Esophagus mucosa (tissue), 1 donor: Measurements from ENCODE around the gene SFSWAP. TPM values are rescaled to one million over a fixed set of nuclear protein-coding genes. Genes with fewer than 3 reads are reported as not detected.
"Not testable (repeated sequence)": the region's sequence is repeated elsewhere in the genome, so short reads cannot be mapped to it uniquely, and the experiment has no call there.

Experiments used
- ATAC-seq: fragments of 200-7000 bp; cut with Tn5 transposase; one replicate; pipeline ENCODE4 v1.9.1; 2020
- total RNA-seq: library from RNA; stranded (reverse); gene quantifications from one replicate; pipeline ENCODE4 v1.2.4, GENCODE V29; 2023
- donor health status: DM: yes; HTN: yes; CAD: no.

SFSWAP gene
- total RNA-seq, 1 donor from 2014 or later: 20.8 TPM

DNA sequence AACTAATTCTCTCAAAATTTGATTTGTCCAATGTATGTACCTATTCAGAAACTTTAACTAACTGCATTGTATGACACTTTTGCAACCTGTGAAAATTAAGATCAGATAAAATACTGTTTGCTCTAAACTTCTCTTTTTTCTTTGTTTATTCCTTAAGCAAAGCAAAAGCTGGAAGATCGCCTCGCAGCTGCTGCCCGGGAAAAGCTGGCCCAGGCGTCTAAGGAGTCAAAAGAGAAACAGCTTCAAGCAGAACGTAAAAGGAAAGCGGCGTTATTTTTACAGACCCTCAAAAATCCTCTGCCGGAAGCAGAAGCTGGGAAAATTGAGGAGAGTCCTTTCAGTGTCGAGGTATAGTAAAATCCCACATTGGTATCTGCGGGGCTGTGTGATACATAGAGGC lies 55.1 kb downstream of the SFSWAP start:
- ATAC-seq: no peak

GRCh38 chr12:131766382-131767107 lies 55.7 kb downstream of the SFSWAP start:
- no peak for ATAC-seq

GRCh38 chr12:131770120-131770519 lies 59.2 kb downstream of the SFSWAP start:
- ATAC-seq: no peak

GRCh38 chr12:131771965-131772364 lies 61.1 kb downstream of the SFSWAP start:
- ATAC-seq: no peak

GRCh38 chr12:131773582-131774221 lies 62.8 kb downstream of the SFSWAP start:
- peak; percentile 49 for ATAC-seq

DNA sequence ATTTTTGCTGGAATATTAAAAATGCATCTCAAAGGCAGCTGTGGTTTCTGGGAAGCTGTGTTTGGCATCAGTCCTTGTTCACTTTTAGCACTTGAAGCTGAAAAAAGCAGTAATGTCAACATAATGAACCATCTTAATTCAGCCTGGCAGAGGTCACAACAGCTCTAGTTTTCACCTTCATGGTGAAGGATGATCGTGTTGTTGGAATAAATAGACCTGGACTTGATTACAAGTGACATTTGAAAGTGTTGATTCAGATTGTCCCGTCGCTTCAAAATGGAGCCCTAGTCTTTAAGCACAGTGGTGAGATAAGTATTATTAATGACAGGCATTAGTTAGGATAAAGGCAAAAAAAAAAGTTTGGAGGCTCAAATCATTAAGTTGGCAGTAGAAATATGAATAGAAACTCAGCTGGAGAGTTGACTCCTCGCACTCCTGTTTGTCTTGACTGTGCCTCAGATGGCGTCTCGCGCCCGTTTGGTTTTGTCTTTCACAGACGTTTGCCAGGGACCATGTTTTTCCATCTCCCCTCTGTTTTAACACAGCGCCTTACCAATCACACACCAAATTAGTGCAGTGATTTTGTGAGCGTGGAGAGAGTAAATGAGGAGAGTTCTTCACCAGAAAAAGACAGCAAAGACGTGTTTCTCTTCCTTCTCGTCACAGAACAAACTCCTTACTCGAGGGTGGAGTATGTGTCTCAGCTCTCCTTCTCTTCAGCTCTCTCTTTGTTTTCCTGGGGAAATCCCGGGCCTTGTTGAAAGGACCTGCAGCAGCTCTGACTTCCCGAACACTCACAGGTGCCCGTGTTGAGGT lies 63.9 kb downstream of the SFSWAP start:
- ATAC-seq: peak; percentile 68

DNA sequence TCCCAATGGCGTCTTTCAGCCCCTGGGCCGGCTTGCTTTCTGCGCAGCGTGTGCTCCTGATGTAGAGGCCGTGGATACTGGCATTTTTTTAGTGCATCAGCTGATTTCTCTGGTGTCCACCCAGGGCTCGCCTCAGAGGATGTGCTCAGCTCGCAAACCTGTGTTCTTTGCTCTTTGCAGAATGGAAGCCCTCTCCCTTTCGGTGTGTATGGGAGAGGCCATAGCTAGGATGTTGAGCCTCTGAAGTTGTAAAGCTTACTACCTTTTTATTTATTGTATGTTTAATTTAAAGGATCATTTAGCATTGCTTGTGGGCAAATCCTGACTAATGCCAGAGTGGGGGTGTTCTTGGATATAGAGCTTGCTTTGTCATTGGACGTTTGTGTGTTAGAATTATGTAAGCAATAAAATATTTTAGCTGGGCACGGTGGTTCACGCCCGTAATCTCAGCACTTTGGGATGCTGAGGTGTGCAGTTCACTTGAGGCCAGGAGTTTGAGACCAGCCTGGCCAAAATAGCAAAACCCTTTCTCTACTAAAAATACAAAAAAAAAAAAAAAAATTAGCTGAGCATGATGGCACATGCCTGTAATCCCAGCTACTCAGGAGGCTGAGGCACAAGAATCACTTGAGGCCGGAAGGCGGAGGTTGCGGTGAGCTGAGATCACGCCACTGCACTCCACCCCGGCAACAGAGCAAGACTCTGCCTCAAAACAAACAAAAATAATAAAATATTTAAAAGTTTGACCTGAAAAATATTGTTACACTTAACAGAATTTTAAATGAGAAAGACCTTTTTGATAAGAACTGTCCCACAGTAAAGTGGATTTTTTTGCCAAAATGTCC lies 64.7 kb downstream of the SFSWAP start:
- ATAC-seq: peak; percentile 41

GRCh38 chr12:131776237-131776889 lies 65.5 kb downstream of the SFSWAP start:
- no peak for ATAC-seq

- ATAC-seq: not testable (repeated sequence)
These were observed 66.4 kb downstream of the SFSWAP start for GRCh38 chr12:131777269-131777668.

- no peak for ATAC-seq
These were observed 68.1 kb downstream of the SFSWAP start for GRCh38 chr12:131779027-131779426.

GRCh38 chr12:131782061-131782460 lies 71.2 kb downstream of the SFSWAP start:
- no peak for ATAC-seq

GRCh38 chr12:131783915-131784541 lies 73.1 kb downstream of the SFSWAP start:
- ATAC-seq: peak; percentile 83

DNA sequence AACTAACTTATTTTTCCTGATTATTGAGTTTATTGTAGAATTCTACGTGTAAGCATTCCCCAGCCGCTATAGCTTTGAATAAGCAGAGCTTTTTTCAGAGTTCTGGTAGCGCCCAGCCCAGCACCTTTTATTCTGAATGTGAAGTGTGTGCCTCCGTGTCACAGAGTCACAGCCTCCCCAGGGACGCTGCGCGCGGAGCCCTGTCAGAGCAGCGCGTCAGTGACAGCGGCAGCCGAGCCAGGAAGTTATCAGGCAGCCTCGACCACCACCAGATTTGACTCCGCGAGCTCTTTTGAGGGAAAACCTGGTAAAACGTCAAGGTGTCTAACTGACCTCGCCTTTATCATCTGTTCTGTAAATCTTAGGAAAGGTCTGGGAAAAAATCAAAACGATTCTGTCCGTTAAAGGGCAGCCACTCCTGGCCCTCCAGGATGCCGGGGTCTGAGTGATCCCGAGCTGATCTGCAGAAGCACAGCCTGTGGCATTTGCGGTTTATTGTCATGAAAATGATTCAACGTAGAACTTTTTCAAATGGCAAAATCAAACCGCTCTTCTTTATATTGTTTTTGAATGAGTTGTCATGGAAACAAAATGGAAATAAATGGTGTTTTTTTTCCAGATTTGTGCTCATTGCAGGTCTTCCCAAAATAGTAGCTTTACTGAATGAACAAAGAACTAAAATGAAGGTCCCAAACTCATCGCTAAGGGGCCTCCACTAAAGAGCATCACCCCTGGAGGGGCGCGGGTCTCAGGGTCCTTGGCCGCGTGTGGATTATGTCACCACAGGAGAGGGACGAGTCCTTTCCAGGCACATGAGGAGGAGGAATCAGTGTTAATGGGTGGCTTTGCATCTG lies 74.2 kb downstream of the SFSWAP start:
- no peak for ATAC-seq

DNA sequence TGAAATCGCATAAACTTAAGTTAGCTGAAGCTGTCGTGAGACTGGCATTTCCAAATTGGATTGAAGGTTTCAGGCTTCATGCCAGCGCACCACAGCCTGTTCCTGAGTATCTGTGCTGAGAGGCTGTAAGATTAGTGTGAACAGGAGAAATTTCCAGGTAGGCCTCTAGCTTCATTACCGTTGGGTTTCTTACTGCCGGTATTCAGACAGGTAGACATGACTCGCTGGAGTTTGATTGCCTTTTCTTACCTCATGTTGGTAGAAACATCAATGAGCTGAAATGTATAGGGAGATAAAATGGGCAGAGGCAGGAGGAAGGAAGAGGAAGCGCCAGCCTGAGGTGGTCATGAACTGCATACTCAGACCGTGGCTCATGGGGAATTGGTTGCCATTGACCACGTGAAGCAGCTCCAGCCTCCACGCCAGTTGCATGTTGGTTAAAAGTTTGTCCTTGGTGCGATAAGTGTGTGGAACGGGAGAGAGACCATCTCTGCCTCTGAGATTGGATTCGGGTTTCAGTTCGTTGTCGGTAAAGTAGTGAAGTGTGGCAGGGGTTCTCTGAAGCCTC lies 75.0 kb downstream of the SFSWAP start:
- no peak for ATAC-seq

DNA sequence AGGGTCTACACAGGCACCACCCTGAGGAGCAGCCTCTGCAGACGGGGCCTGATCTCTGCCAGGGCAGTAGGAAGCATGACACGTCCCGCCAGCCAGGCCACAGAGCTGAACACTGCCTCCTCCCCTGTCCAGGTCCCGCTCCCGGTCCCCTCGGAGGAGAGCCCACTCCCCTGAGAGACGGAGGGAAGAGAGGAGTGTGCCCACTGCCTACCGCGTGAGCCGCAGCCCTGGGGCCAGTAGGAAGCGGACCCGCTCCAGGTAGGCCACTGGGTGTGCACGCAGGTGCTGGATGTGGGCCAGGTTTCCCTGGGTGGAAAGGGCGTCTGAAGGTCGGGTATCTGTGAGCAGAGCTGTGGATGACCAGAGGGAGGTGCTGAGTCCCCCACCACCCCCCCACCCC lies 75.4 kb downstream of the SFSWAP start:
- peak; percentile 14 for ATAC-seq

- no peak for ATAC-seq
These were observed 76.3 kb downstream of the SFSWAP start for GRCh38 chr12:131787143-131787660.

GRCh38 chr12:131788070-131788469 lies 77.2 kb downstream of the SFSWAP start:
- no peak for ATAC-seq

DNA sequence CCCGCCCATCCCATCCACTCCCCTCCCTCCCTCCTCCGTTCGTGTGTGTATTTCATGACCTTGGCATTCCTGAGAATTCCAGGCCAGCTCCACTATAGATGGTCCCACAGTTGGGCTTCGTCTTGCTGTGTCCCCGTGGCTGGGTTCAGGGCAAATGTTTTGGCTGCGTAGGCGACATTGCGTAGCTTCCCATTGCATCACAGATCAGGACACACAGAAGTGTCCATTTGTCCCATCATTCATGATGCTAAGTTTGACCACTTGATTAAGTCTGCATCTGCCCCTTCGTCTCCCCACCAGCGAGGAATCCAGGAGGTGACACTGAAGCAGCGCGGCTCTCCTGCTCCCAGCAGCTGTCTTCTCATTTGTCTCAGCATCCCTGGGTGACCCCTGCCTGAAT lies 78.7 kb downstream of the SFSWAP start:
- no peak for ATAC-seq

GRCh38 chr12:131793243-131794022 lies 82.5 kb downstream of the SFSWAP start:
- ATAC-seq: peak; percentile 18
